RWPE2 (cell line): ENCODE data around the gene CAPN11.

Experiments
- ATAC-seq: fragments of 200-7000 bp; cut with Tn5 transposase; 3 replicates; pipeline ENCODE4 v1.9.1; 2021; ENCODE audit warnings: low read depth
- DNase-seq: peaks from one replicate; pipeline ENCODE4 v3.0.0-alpha.2; 2020; ENCODE audit warnings: low spot score
- H3K27ac ChIP-seq: fragments of 450-650 bp; 2 replicates; pipeline ENCODE4 v1.5.1; 2017; ENCODE audit warnings: mild to moderate bottlenecking; ENCODE audit not compliant: poor library complexity, severe bottlenecking
- H3K27me3 ChIP-seq: fragments of 250-450 bp; sonication (Bioruptor Pico); 2 replicates; pipeline ENCODE4 v1.5.1; 2021; ENCODE audit warnings: mild to moderate bottlenecking, moderate library complexity; ENCODE audit not compliant: insufficient read depth, poor library complexity, severe bottlenecking
- H3K36me3 ChIP-seq: fragments of 250-450 bp; sonication (Bioruptor Pico); 2 replicates; pipeline ENCODE4 v1.5.1; 2020; ENCODE audit warnings: low read depth, mild to moderate bottlenecking, moderate library complexity
- H3K4me1 ChIP-seq: fragments of 250-450 bp; sonication (Bioruptor Pico); 2 replicates; pipeline ENCODE4 v1.5.1; 2021; ENCODE audit warnings: mild to moderate bottlenecking, moderate library complexity; ENCODE audit not compliant: insufficient read depth, poor library complexity, severe bottlenecking
- H3K4me3 ChIP-seq: fragments of 250-450 bp; sonication (Bioruptor Pico); 2 replicates; pipeline ENCODE4 v1.5.1; 2021; ENCODE audit warnings: mild to moderate bottlenecking, moderate library complexity; ENCODE audit not compliant: severe bottlenecking
- H3K9me3 ChIP-seq: fragments of 250-450 bp; sonication (Bioruptor Pico); 2 replicates; pipeline ENCODE4 v1.5.1; 2021; ENCODE audit warnings: mild to moderate bottlenecking, moderate library complexity; ENCODE audit not compliant: severe bottlenecking
- TF ChIP-seq, protein P1 (sequence below): fragments of 450-650 bp; IDR thresholded peaks from one replicate; pipeline ENCODE4 v1.5.1; 2017; ENCODE audit warnings: mild to moderate bottlenecking, moderate library complexity; ENCODE audit not compliant: poor library complexity, severe bottlenecking

Gene CAPN11

DNA sequence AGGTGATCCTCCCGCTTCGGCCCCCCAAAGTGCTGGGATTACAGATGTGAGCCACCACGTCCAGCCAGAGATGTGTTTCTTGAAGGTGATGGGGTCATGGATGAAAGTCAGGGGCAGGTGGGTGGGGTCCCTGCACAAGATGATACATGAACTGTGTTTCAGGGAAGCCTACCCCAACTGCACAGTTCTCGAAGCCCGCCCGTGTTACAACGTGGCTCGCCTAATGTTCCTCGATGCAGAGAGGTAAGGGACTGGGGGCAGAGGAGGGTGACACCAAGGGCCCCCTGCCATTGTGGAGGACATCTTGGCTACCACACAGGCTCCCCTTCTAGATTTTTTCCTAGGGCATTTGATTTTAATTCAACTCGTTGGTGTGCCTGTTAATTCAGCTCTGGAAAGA is 11.9 kb upstream of the CAPN11 start:
- Histone ChIP-seq H3K36me3 (peaks cover 31% of the 10 kb centered on the region), H3K27me3 (no peaks in the 10 kb centered on the region), H3K4me1 (no peaks in the 10 kb centered on the region), H3K9me3 (no peaks in the 10 kb centered on the region), H3K27ac (no peak overlapping the region), H3K4me3 (no peak overlapping the region)
- DNase-seq (peak; percentile 38), ATAC-seq (no peak)
- TF ChIP-seq, protein P1, sequence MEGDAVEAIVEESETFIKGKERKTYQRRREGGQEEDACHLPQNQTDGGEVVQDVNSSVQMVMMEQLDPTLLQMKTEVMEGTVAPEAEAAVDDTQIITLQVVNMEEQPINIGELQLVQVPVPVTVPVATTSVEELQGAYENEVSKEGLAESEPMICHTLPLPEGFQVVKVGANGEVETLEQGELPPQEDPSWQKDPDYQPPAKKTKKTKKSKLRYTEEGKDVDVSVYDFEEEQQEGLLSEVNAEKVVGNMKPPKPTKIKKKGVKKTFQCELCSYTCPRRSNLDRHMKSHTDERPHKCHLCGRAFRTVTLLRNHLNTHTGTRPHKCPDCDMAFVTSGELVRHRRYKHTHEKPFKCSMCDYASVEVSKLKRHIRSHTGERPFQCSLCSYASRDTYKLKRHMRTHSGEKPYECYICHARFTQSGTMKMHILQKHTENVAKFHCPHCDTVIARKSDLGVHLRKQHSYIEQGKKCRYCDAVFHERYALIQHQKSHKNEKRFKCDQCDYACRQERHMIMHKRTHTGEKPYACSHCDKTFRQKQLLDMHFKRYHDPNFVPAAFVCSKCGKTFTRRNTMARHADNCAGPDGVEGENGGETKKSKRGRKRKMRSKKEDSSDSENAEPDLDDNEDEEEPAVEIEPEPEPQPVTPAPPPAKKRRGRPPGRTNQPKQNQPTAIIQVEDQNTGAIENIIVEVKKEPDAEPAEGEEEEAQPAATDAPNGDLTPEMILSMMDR = no peak

DNA sequence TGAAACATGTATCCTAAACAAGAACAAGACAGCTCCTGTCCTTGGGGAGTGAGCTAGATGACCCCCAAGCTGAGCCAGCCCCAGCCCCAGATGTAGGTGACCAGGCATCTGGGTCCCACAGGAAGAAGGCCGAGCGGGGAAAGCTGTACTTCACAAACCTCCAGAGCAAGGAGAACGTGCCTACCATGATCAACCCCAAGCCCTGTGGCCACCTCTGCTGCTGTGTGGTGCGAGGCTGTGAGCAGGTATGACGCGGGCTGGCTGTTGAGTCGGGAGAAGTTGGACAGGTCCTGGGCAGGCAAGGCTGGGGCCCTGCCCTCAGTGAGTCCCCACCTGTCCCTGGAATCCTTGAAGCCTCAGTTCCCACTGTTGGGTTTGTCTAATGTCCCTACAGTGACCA is 11.4 kb upstream of the CAPN11 start:
- Histone ChIP-seq H3K4me1 (no peaks in the 10 kb centered on the region), H3K36me3 (peaks cover 27% of the 10 kb centered on the region), H3K9me3 (no peaks in the 10 kb centered on the region), H3K27me3 (no peaks in the 10 kb centered on the region), H3K4me3 (no peak overlapping the region), H3K27ac (no peak overlapping the region)
- TF ChIP-seq, protein P1 = no peak
- no peak for ATAC-seq
- DNase-seq = peak; percentile 56

DNA sequence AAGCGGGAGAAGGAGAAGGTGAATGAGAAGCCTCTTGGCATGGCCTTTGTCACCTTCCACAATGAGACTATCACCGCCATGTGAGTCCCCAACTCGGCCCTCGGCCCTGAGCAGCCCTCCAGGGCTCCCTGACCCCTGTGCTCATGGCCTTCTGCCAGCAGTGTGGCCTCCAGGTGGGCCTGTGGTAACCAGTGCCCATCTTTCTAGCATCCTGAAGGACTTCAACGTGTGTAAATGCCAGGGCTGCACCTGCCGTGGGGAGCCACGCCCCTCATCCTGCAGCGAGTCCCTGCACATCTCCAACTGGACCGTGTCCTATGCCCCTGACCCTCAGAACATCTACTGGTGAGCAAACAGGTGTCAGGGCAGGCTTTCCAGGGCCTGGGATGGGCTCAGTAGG is 10.3 kb upstream of the CAPN11 start:
- Histone ChIP-seq H3K4me1 (no peaks in the 10 kb centered on the region), H3K4me3 (no peak overlapping the region), H3K27ac (no peak overlapping the region), H3K36me3 (peaks cover 27% of the 10 kb centered on the region), H3K9me3 (no peaks in the 10 kb centered on the region), H3K27me3 (no peaks in the 10 kb centered on the region)
- no peak for ATAC-seq
- TF ChIP-seq, protein P1 = no peak
- DNase-seq = no peak

DNA sequence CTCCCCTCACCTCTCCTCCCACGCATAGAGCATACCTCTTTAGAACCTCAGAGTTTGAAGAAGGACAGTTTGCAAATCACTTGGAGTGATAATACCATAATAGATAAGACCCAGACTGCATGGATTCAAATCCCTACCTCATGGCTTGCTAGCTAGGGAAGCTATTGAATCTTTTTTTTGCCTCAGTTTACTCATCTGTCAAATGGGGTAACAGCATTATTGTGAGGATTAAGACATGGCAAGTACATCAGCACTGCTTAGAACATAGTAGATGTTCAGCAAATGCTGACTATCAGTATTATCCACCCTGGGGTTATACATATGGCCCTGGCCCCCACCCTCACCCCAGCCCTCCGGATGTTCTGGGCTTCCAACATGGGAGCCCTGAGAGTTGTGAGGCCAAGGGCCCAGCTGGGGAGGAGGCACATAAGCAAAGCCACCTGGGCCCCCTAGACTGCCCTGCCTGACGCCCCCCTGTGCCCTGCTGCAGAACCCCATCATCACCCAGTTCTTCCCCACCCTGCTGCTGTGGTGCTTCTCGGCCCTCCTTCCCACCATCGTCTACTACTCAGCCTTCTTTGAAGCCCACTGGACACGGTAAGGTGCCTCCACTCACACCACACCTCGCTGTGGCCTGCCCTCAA is 9.1 kb upstream of the CAPN11 start:
- H3K4me1 ChIP-seq = no peaks in the 10 kb centered on the region
- no peaks in the 10 kb centered on the region for H3K9me3 ChIP-seq
- no peak overlapping the region for H3K4me3 ChIP-seq
- H3K27ac ChIP-seq = no peak overlapping the region
- TF ChIP-seq, protein P1 = no peak
- peak; percentile 23 for DNase-seq
- H3K36me3 ChIP-seq = peaks cover 19% of the 10 kb centered on the region
- no peaks in the 10 kb centered on the region for H3K27me3 ChIP-seq
- no peak for ATAC-seq

DNA sequence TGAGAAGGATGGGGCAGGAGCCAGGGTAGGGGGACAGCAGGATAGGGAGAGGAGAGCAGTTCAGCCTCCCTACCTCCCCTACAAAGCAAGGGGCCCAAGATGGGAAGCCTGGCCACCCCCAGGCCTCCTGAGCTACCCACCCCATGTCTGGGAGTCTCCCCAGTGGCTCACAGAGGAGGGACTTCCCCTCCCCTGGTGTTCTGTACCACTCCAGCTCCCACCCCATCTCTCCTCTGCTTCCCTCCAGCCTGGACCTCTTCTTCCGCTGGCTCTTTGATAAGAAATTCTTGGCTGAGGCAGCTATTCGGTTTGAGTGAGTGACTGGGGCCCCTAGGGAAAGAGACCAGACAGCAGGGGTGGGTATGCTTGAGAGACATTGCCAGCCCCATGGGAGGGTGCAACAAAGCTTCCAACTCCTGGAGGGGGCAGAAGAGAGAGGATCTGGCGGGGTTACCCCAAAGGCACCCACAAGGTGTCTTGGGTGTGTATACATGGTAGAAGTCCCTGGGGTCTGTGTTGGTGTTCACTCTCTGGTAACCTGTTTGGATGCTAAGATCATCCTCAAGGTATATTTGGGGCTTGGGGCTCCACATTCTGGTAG is 8.2 kb upstream of the CAPN11 start:
- no peaks in the 10 kb centered on the region for H3K9me3 ChIP-seq
- TF ChIP-seq, protein P1 = no peak
- no peak overlapping the region for H3K4me3 ChIP-seq
- no peak overlapping the region for H3K27ac ChIP-seq
- ATAC-seq (no peak), DNase-seq (no peak)
- H3K36me3 ChIP-seq = peaks cover 17% of the 10 kb centered on the region
- H3K4me1 ChIP-seq = no peaks in the 10 kb centered on the region
- H3K27me3 ChIP-seq = no peaks in the 10 kb centered on the region
